H1 (cell line): ENCODE results near the gene PARD3. TPM values are rescaled to one million over a fixed set of nuclear protein-coding genes. Genes with fewer than 3 reads are reported as not detected.
A peak's percentile ranks its signal among the peaks of the same experiment; 100 is the strongest.

Source experiments
- CTCF ChIA-PET: fragments of 300-600 bp; sonication (Branson Sonifier 250); formaldehyde crosslinking; loops from one replicate; lab custom pipeline; 2021; ENCODE audit not compliant: partially characterized antibody; lab: Charles Lee
- POLR2A ChIA-PET: fragments of 300-600 bp; sonication (Branson Sonifier 250); formaldehyde crosslinking; loops from one replicate; lab custom pipeline; 2021; ENCODE audit warnings: inconsistent platforms; ENCODE audit not compliant: partially characterized antibody; lab: Charles Lee
- DNase-seq, 2 experiments: peaks; one replicate each; pipeline versions ENCODE4 v3.0.0 to v3.0.0-alpha.2; 2010 to 2022; ENCODE audit warnings: low spot score in 2 of 2, low read depth in 1 of 2, mixed read lengths in 1 of 2
- FAIRE-seq: peaks from 2 replicates; lab custom pipeline; 2011; peaks lifted over from hg19 to GRCh38; lab: Jason Lieb, UNC
- H2AFZ ChIP-seq: 2 replicates; pipeline ENCODE4 v1.8.1; 2012; ENCODE audit warnings: low read length, inconsistent platforms
- H2AK5ac ChIP-seq: 2 replicates; pipeline ENCODE4 v1.6.1; 2013; ENCODE audit warnings: low read depth, low read length
- H2BK120ac ChIP-seq: replicated peaks from 2 replicates; pipeline ENCODE3; 2013; ENCODE audit warnings: low read depth, low read length, inconsistent platforms
- H2BK12ac ChIP-seq: 2 replicates; pipeline ENCODE4 v1.6.1; 2013; ENCODE audit warnings: low read depth, low read length
- H2BK15ac ChIP-seq: 2 replicates; pipeline ENCODE4 v1.6.1; 2013; ENCODE audit warnings: low read length
- H2BK20ac ChIP-seq: 2 replicates; pipeline ENCODE4 v1.6.1; 2013; ENCODE audit warnings: low read length
- H2BK5ac ChIP-seq: 2 replicates; pipeline ENCODE4 v1.6.1; 2013; ENCODE audit warnings: low read depth, low read length
- H3K14ac ChIP-seq: 2 replicates; pipeline ENCODE4 v1.6.1; 2013; ENCODE audit warnings: inconsistent platforms; ENCODE audit not compliant: insufficient read length
- H3K18ac ChIP-seq: 2 replicates; pipeline ENCODE4 v1.6.1; 2013; ENCODE audit warnings: low read length; ENCODE audit errors: extremely low read depth
- H3K23ac ChIP-seq: 2 replicates; pipeline ENCODE4 v1.6.1; 2013; ENCODE audit warnings: inconsistent platforms; ENCODE audit not compliant: insufficient read length
- H3K23me2 ChIP-seq: 2 replicates; pipeline ENCODE4 v1.6.1; 2013; ENCODE audit warnings: low read depth, low read length
- H3K27ac ChIP-seq: 2 replicates; pipeline ENCODE4 v1.6.1; 2011; ENCODE audit warnings: low read depth, low read length, inconsistent platforms
- H3K27me3 ChIP-seq, 4 experiments: replicated peaks in 1 of 4; 1 replicate in 1 of 4; 2 replicates in 3 of 4; pipeline versions ENCODE4 v1.6.1 to v1.8.1; 2011 to 2013; ENCODE audit warnings: low read length in 3 of 4, mild to moderate bottlenecking in 3 of 4, inconsistent platforms in 2 of 4, mixed read lengths in 2 of 4, moderate library complexity in 1 of 4; ENCODE audit not compliant: control insufficient read depth in 3 of 4, insufficient read depth in 3 of 4; ENCODE audit errors: extremely low read depth in 1 of 4
- H3K36me3 ChIP-seq, 4 experiments: 2 replicates each; pipeline versions ENCODE4 v1.6.1 to v1.8.1; 2011 to 2013; ENCODE audit warnings: mild to moderate bottlenecking in 4 of 4, low read length in 3 of 4, moderate library complexity in 2 of 4, control low read depth in 1 of 4, inconsistent platforms in 1 of 4; ENCODE audit not compliant: insufficient read depth in 4 of 4, control insufficient read depth in 2 of 4
- H3K4ac ChIP-seq: replicated peaks from 2 replicates; pipeline ENCODE3; 2013; ENCODE audit warnings: low read length, low read depth, mixed read lengths, inconsistent platforms; ENCODE audit not compliant: insufficient read length
- H3K4me1 ChIP-seq, 4 experiments: replicated peaks in 1 of 4; 1 replicate in 1 of 4; 2 replicates in 3 of 4; pipeline versions ENCODE4 v1.6.1 to v1.8.1; 2011 to 2013; ENCODE audit warnings: low read length in 3 of 4, inconsistent platforms in 2 of 4, mixed read lengths in 1 of 4; ENCODE audit not compliant: insufficient read depth in 4 of 4, control insufficient read depth in 3 of 4
- H3K4me2 ChIP-seq, 2 experiments: 2 replicates each; pipeline versions ENCODE4 v1.6.1 to v1.8.1; 2011 to 2013; ENCODE audit warnings: low read depth in 2 of 2, low read length in 2 of 2, control low read depth in 1 of 2, inconsistent platforms in 1 of 2, mild to moderate bottlenecking in 1 of 2; ENCODE audit not compliant: insufficient read depth in 1 of 2
- H3K4me3 ChIP-seq, 4 experiments: fragments of 200-600, 300-600 bp in 1 of 4; sonication (generic), shearing (Covaris generic), sonication (Bioruptor Twin) in 1 of 4; 2 replicates each; pipeline versions ENCODE4 v1.5.1 to v1.8.1; 2011 to 2016; ENCODE audit warnings: low read length in 4 of 4, low read depth in 3 of 4, control low read depth in 2 of 4, inconsistent platforms in 2 of 4, mild to moderate bottlenecking in 2 of 4, mixed read lengths in 1 of 4, moderate library complexity in 1 of 4; ENCODE audit not compliant: insufficient read depth in 2 of 4; ENCODE audit errors: extremely low read depth in 1 of 4
- H3K56ac ChIP-seq: replicated peaks from 2 replicates; pipeline ENCODE3; 2013; ENCODE audit warnings: low read depth, mild to moderate bottlenecking, mixed read lengths, low read length, inconsistent platforms; ENCODE audit not compliant: insufficient read length
- H3K79me1 ChIP-seq: 2 replicates; pipeline ENCODE4 v1.6.1; 2013; ENCODE audit warnings: low read depth, low read length, control low read depth
- H3K79me2 ChIP-seq, 2 experiments: 2 replicates each; pipeline versions ENCODE4 v1.6.1 to v1.8.1; 2012 to 2013; ENCODE audit warnings: low read length in 2 of 2, mild to moderate bottlenecking in 2 of 2, inconsistent platforms in 1 of 2; ENCODE audit not compliant: insufficient read depth in 2 of 2, control insufficient read depth in 1 of 2
- H3K9ac ChIP-seq, 4 experiments: replicated peaks in 1 of 4; 1 replicate in 1 of 4; 2 replicates in 3 of 4; pipeline versions ENCODE4 v1.6.1 to v1.8.1; 2011 to 2013; ENCODE audit warnings: low read depth in 3 of 4, low read length in 3 of 4, control low read depth in 2 of 4, mild to moderate bottlenecking in 2 of 4, moderate library complexity in 2 of 4, inconsistent platforms in 1 of 4; ENCODE audit errors: extremely low read depth in 1 of 4
- H3K9me3 ChIP-seq, 2 experiments: 2 replicates each; pipeline versions ENCODE4 v1.6.1 to v1.8.1; 2012 to 2013; ENCODE audit warnings: mild to moderate bottlenecking in 2 of 2, moderate library complexity in 2 of 2, control low read depth in 1 of 2, inconsistent platforms in 1 of 2, low read depth in 1 of 2, low read length in 1 of 2, mixed read lengths in 1 of 2; ENCODE audit not compliant: insufficient read depth in 2 of 2
- H4K20me1 ChIP-seq, 2 experiments: replicated peaks in 1 of 2; 2 replicates each; pipeline versions ENCODE3 to v1.8.1; 2011 to 2013; ENCODE audit warnings: inconsistent platforms in 2 of 2, low read length in 2 of 2, mild to moderate bottlenecking in 1 of 2; ENCODE audit not compliant: insufficient read depth in 2 of 2, control insufficient read depth in 1 of 2
- H4K5ac ChIP-seq: 2 replicates; pipeline ENCODE4 v1.6.1; 2013; ENCODE audit warnings: low read length, low read depth, mixed read lengths, inconsistent platforms; ENCODE audit not compliant: insufficient read length
- H4K8ac ChIP-seq: 2 replicates; pipeline ENCODE4 v1.8.0; 2013; ENCODE audit warnings: mild to moderate bottlenecking, moderate library complexity, low read length, inconsistent platforms; ENCODE audit not compliant: insufficient read depth; ENCODE audit errors: extremely low read depth
- H4K91ac ChIP-seq: replicated peaks from 2 replicates; pipeline ENCODE3; 2013; ENCODE audit warnings: low read length, mixed read lengths, inconsistent platforms; ENCODE audit not compliant: insufficient read length
- BRCA1 ChIP-seq: IDR thresholded peaks from 2 replicates; pipeline ENCODE4 v1.6.1; 2012; ENCODE audit warnings: low read depth, low read length, improper control_type of control experiment
- CBX8 ChIP-seq: fragments of 300-800, 300-1000 bp; sonication (generic); IDR thresholded peaks from 2 replicates; pipeline ENCODE4 v1.7.1; 2016; ENCODE audit warnings: low read depth, low read length, borderline replicate concordance
- CEBPB ChIP-seq: IDR thresholded peaks from 2 replicates; pipeline ENCODE4 v1.6.1; 2012; ENCODE audit warnings: low read depth, low read length
- CHD1 ChIP-seq: IDR thresholded peaks from 2 replicates; pipeline ENCODE4 v1.6.1; 2012; ENCODE audit warnings: low read depth, low read length, improper control_type of control experiment
- CHD2 ChIP-seq: IDR thresholded peaks from 2 replicates; pipeline ENCODE4 v1.6.1; 2012; ENCODE audit warnings: low read length, improper control_type of control experiment
- NANOG ChIP-seq: IDR thresholded peaks from 2 replicates; pipeline ENCODE4 v1.6.1; 2011; ENCODE audit warnings: low read length, low read depth, mild to moderate bottlenecking, inconsistent platforms; ENCODE audit not compliant: insufficient read depth, poor library complexity, severe bottlenecking
- POLR2A ChIP-seq, 2 experiments: IDR thresholded peaks; 1 replicate in 1 of 2; 2 replicates in 1 of 2; pipeline ENCODE4 v1.6.1; 2011; ENCODE audit warnings: low read depth in 2 of 2, low read length in 2 of 2, mild to moderate bottlenecking in 2 of 2; ENCODE audit errors: control extremely low read depth in 1 of 2
- POU5F1 ChIP-seq: IDR thresholded peaks from 2 replicates; pipeline ENCODE4 v1.6.1; 2011; ENCODE audit warnings: low read depth, mild to moderate bottlenecking, low read length, moderate library complexity
- SAP30 ChIP-seq: fragments of 300-600 bp; sonication (generic); IDR thresholded peaks from 2 replicates; pipeline ENCODE4 v1.7.1; 2012; ENCODE audit warnings: low read length, moderate library complexity, mild to moderate bottlenecking, inconsistent platforms; ENCODE audit not compliant: insufficient read depth, insufficient replicate concordance
- SUZ12 ChIP-seq: fragments of 200-600 bp; sonication (generic); IDR thresholded peaks from 2 replicates; pipeline ENCODE4 v1.6.1; 2012; ENCODE audit warnings: mild to moderate bottlenecking, inconsistent platforms, low read length, moderate library complexity, mixed read lengths
- TAF7 ChIP-seq: optimal IDR thresholded peaks from 2 replicates; pipeline ENCODE3; 2011; ENCODE audit warnings: low read depth, mild to moderate bottlenecking, inconsistent platforms, low read length, moderate library complexity, borderline replicate concordance
- TBP ChIP-seq: IDR thresholded peaks from 2 replicates; pipeline ENCODE4 v1.6.1; 2011; ENCODE audit warnings: low read depth, low read length, improper control_type of control experiment
- TCF12 ChIP-seq: IDR thresholded peaks from 2 replicates; pipeline ENCODE4 v1.6.1; 2011; ENCODE audit warnings: low read depth, mild to moderate bottlenecking, low read length
- WGBS, 2 experiments: shearing (Covaris generic) in 1 of 2; methylation state at CpG; one replicate each; pipeline versions ENCODE4 v1.1.6 to v1.1.7; 2013 to 2015; ENCODE audit warnings: low lambda C conversion rate in 2 of 2, mixed read lengths in 2 of 2, inconsistent platforms in 1 of 2, low coverage in 1 of 2, missing lambda C conversion rate in 1 of 2; ENCODE audit not compliant: insufficient replicate concordance in 2 of 2, insufficient coverage in 1 of 2, insufficient read length in 1 of 2; ENCODE audit errors: extremely low coverage in 1 of 2, missing lambda C conversion rate in 1 of 2; 5-methylcytosine and 5-hydroxymethylcytosine counted together
- polyA plus RNA-seq, 7 experiments: library from polyadenylated mRNA; depleted of rRNA in 3 of 7; stranded (reverse) in 5 of 7; unstranded in 2 of 7; fragments of >200 nt in 5 of 7; fragments of 200-250 nt in 2 of 7; gene quantifications; 1 replicate in 5 of 7; 2 replicates in 1 of 7; 4 replicates in 1 of 7; pipeline versions ENCODE4 v1.2.1 to v1.2.3, GENCODE V29; 2011 to 2013; ENCODE audit warnings: missing spikeins in 2 of 7, mixed read lengths in 2 of 7
- total RNA-seq: library from RNA; stranded (reverse); fragmentation: NEBNext Ultra II Directional; extraction: Animal tissue kit (Norgen Biotek cat#: 25700); gene quantifications from 2 replicates; pipeline ENCODE4 v1.2.1, GENCODE V29; 2021

Gene PARD3
- total and polyA plus RNA-seq, 2 of the 8 experiments (the other 6 are each of a cell fraction or from before 2014, with no cell fraction given) = 19.7 to 49.1 TPM

DNA sequence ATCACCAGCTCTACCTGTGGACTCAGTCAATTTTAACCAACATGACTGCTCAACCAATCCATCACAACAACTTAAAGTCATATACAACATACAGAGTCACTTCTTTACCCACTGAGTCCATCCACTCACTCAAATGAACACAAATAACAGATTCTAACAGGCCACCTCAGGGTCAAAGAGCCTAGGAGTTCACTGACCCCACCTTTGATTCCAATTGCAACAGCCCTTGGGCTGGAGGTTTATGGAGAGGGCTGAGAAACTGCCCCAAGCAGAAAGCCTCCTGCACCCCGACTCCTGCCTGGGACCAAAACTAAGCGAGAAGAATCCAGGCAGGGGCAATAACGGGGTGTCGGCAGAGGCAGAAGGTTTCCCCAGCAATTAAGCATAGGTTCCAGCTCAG is 263.8 kb downstream of the PARD3 start:
- ChIA-PET POLR2A (no interaction called here), CTCF (no interaction called here)

More for the DNA sequence above, 263.8 kb downstream of the PARD3 start:
- H3K18ac ChIP-seq = 0 out of 2 replicates have a peak overlapping the region, but pooled peaks have one; percentile 10
- no peak overlapping the region for H3K14ac ChIP-seq
- no peaks in the 10 kb centered on the region for H4K20me1 ChIP-seq
- H3K23me2 ChIP-seq = no peaks in the 10 kb centered on the region
- no peak overlapping the region for H3K56ac ChIP-seq
- H4K5ac ChIP-seq = no peak overlapping the region
- no peak overlapping the region for H2BK120ac ChIP-seq
- peaks cover 0 to 3% (median 1%) of the 10 kb centered on the region in 4 experiments; a peak in 2 of 7 replicates for H3K4me1 ChIP-seq
- H3K27ac ChIP-seq = no peak overlapping the region
- no peak overlapping the region for H2AK5ac ChIP-seq
- H4K91ac ChIP-seq = no peak overlapping the region
- H2BK20ac ChIP-seq = no peak overlapping the region
- H3K4me2 ChIP-seq = no peak overlapping the region
- no peak overlapping the region for H3K9ac ChIP-seq
- FAIRE-seq = no peak
- H3K79me2 ChIP-seq = peaks cover 0 to 23% of the 10 kb centered on the region in 2 experiments; a peak in 2 of 4 replicates
- H2BK15ac ChIP-seq = no peak overlapping the region
- H4K8ac ChIP-seq = no peak overlapping the region
- H3K27me3 ChIP-seq = no peaks in the 10 kb centered on the region
- H3K4ac ChIP-seq = no peak overlapping the region
- no peak overlapping the region for H3K23ac ChIP-seq
- DNase-seq = no peak
- H3K79me1 ChIP-seq = no peaks in the 10 kb centered on the region
- H3K4me3 ChIP-seq = no peak overlapping the region
- WGBS, 2 experiments = 98% methylated on average over 4 of the region's 4 CpGs; no CpG with 5 or more reads in 1 of the 2 experiments
- no peak overlapping the region for H2AFZ ChIP-seq
- TF ChIP-seq SAP30 (no peak), POU5F1 (no peak), TAF7 (no peak), POLR2A (IDR thresholded peaks at IDR 0.05; ENCODE audit: control extremely low read depth in 1 of 2, low read depth in 2 of 2, low read length in 2 of 2) (no peak), CHD1 (no peak), SUZ12 (no peak), TBP (no peak), CBX8 (no peak), CEBPB (no peak), BRCA1 (no peak), CHD2 (no peak), TCF12 (no peak), NANOG (no peak)
- H2BK12ac ChIP-seq = no peak overlapping the region
- no peak overlapping the region for H2BK5ac ChIP-seq
- no peaks in the 10 kb centered on the region for H3K36me3 ChIP-seq
- no peaks in the 10 kb centered on the region for H3K9me3 ChIP-seq
